Upper lobe of right lung (tissue), 1 donor: ENCODE results near the gene DLST. TPM values are rescaled to one million over a fixed set of nuclear protein-coding genes. Genes with fewer than 3 reads are reported as not detected.

Experiments used
- ATAC-seq: fragments of 200-7000 bp; cut with Tn5 transposase; one replicate; pipeline ENCODE4 v1.9.1; 2020; ENCODE audit warnings: mild to moderate bottlenecking, moderate library complexity
- DNase-seq: peaks from one replicate; pipeline ENCODE4 v3.0.0-alpha.2; 2020
- H3K27ac ChIP-seq: fragments of 200-600 bp; one replicate; pipeline ENCODE4 v1.8.0; 2022
- H3K27me3 ChIP-seq: fragments of 200-600 bp; one replicate; pipeline ENCODE4 v1.8.0; 2022; ENCODE audit warnings: mild to moderate bottlenecking
- H3K36me3 ChIP-seq: fragments of 200-600 bp; one replicate; pipeline ENCODE4 v1.8.0; 2022
- H3K4me1 ChIP-seq: fragments of 200-600 bp; one replicate; pipeline ENCODE4 v1.8.0; 2022
- H3K4me3 ChIP-seq: fragments of 200-600 bp; one replicate; pipeline ENCODE4 v1.8.0; 2022; ENCODE audit warnings: mild to moderate bottlenecking
- H3K9me3 ChIP-seq: fragments of 200-600 bp; one replicate; pipeline ENCODE4 v1.8.0; 2022
- intact Hi-C: fragments of 100-400 bp; cut with DNase I; formaldehyde crosslinking; loops from one replicate; pipeline ENCODE4 v1.11.0; 2022
- total RNA-seq: library from RNA; stranded (reverse); fragmentation: NEBNext Ultra II Directional; extraction: Animal tissue kit (Norgen Biotek cat#: 25700); gene quantifications from one replicate; pipeline ENCODE4 v1.2.1, GENCODE V29; 2021
- TF ChIP-seq, protein P1 (sequence below): fragments of 200-600 bp; IDR thresholded peaks from one replicate; pipeline ENCODE4 v1.8.0; 2022; ENCODE audit warnings: antibody characterized with exemption
- donor health status: DM: no; HTN: yes; CAD: no; lungs with severe emphysema.

DLST gene
- total RNA-seq, 1 donor from 2014 or later = 90.1 TPM

DNA sequence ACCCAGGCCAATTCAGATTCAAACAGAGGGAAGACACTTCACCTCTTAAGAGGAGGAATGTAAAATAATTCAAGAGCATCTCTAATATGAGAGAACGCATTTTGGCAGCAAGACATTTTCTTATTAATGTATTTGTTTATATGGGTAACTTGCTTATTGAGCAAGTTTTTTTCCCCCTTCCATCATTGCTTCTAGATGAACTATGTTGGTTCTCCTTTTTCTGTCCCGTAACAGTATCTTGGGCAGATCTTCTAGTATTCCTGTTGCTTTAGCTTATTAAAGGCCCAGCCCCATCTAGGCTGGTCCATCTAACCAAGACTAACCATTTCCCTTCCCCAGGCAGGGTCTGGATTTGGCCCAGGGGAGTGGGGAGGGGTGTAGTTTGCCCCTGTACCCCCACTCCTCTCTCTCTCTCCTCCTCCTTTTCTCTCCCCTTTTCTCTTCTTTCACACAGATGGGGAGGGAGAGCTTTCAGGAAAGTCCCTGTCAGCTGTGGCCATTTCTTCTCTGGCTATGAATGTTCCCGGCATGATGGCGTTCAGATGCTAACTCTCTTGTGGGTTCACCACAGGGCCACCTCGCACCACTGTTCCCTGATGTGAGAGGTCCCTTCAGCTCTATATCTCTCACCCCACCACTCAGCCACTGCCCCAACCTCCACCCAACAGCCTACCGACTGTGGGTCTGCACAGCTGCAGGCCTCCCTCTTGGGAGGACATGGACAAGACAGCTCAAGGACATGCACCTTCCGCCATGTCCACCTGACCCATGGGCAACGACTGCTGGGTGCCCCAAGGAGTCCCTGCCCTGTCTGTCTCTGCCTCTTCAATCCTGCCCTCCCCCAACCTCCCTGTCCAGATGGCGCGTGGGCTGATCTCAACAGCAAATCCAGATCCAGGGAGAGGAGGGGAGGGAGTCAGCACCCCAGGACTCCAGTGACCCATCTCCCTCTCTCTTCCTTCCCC is 57.1 kb downstream of the DLST start:
- Histone ChIP-seq H3K27me3 (no peaks in the 10 kb centered on the region), H3K4me3 (no peak overlapping the region), H3K4me1 (peaks cover 53% of the 10 kb centered on the region), H3K27ac (peak overlapping the region; percentile 87), H3K36me3 (no peaks in the 10 kb centered on the region), H3K9me3 (no peaks in the 10 kb centered on the region)
- DNase-seq (no peak), ATAC-seq (no peak)
- intact Hi-C loops = no loop called here
- TF ChIP-seq, protein P1, sequence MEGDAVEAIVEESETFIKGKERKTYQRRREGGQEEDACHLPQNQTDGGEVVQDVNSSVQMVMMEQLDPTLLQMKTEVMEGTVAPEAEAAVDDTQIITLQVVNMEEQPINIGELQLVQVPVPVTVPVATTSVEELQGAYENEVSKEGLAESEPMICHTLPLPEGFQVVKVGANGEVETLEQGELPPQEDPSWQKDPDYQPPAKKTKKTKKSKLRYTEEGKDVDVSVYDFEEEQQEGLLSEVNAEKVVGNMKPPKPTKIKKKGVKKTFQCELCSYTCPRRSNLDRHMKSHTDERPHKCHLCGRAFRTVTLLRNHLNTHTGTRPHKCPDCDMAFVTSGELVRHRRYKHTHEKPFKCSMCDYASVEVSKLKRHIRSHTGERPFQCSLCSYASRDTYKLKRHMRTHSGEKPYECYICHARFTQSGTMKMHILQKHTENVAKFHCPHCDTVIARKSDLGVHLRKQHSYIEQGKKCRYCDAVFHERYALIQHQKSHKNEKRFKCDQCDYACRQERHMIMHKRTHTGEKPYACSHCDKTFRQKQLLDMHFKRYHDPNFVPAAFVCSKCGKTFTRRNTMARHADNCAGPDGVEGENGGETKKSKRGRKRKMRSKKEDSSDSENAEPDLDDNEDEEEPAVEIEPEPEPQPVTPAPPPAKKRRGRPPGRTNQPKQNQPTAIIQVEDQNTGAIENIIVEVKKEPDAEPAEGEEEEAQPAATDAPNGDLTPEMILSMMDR = no peak

DNA sequence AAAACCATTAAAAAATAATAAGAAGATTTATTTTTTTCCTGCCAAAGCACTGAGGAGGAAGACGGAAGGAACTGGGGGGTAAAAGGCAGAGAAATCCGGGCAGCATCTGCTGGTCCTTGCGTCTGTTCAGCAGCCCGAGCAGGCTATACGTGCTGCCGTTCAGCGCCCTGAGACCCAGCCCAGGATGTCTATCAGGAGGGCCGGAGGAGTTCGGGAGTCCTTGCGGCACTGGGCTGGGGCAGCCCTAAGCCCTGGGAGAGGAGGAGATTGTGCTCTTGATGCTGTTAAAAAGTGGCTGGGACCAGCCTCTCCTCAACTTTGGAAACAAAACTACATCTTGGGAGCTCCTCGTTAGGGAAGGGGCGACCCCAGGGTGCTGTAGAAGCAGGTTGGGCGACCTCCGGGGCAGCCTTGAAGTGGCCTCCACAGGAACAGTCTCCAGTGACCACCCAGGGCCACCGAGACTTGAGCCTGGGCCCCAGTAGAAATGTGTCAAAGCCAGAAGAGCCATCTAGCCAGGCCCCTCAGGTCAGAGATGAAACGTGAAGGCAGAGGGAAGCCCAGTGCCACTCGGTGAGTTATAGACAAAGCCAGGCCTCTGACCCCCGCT is 59.3 kb downstream of the DLST start:
- peaks cover 42% of the 10 kb centered on the region for H3K4me1 ChIP-seq
- DNase-seq = no peak

DNA sequence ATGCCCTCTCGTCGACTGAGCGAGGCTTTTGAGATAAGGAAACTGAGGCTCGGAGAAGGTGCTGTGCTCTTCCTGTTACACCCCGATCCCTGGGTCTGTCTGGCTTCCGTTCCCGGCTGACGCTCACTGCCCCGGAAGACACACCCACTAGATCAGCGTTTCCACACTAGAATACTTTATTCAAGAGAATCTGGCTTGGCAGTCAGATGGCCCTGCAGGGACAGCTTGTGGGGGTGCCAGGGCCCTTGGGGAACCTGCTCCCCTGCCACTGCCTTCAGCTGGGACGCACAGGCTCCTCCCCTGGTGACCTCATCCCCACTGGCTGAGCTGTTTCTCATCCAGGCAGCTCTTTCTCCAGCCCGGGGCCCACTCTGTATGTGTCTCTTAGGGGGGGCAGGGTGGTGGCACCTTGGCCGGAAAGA is 60.0 kb downstream of the DLST start:
- H3K36me3 ChIP-seq = no peaks in the 10 kb centered on the region
- intact Hi-C loops = loop anchor here (10.0 kb wide), 1 partner anchor 143 kb away; no protein-coding TSS in a partner anchor
- no peak overlapping the region for H3K4me3 ChIP-seq
- no peaks in the 10 kb centered on the region for H3K27me3 ChIP-seq
- H3K4me1 ChIP-seq = peaks cover 42% of the 10 kb centered on the region
- peak; percentile 80 for ATAC-seq
- peak; percentile 86 for DNase-seq
- TF ChIP-seq, protein P1 = no peak
- H3K27ac ChIP-seq = peak overlapping the region; percentile 87
- no peaks in the 10 kb centered on the region for H3K9me3 ChIP-seq

More for the DNA sequence above, 59.3 kb downstream of the DLST start:
- H3K4me3 ChIP-seq = no peak overlapping the region
- no peak for ATAC-seq
- H3K27me3 ChIP-seq = no peaks in the 10 kb centered on the region
- H3K27ac ChIP-seq = peak overlapping the region; percentile 87
- TF ChIP-seq, protein P1 = no peak
- H3K9me3 ChIP-seq = no peaks in the 10 kb centered on the region
- intact Hi-C loops = loop anchor here (10.0 kb wide), 1 partner anchor 144 kb away; no protein-coding TSS in a partner anchor
- no peaks in the 10 kb centered on the region for H3K36me3 ChIP-seq

DNA sequence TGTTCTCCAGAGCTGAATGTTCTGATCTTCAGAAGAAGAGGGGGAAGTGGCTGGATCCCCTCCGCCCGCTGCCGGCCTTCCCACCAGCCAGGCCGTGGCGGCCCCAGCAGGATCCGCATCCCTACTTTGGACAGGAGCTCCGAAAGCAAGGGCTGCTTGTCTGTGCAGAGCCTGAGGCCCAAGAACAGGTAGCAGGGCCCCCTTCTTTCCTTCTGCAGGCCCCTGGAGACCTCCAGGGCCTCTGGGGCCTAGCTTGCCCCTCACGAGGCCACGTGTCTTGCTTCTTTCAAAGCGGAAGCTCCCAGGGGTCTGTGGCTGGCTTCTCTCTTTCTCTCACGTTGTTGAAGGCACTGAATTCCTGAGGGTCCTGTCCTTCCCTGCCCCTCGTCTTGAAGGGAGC is 60.5 kb downstream of the DLST start:
- ATAC-seq (no peak), DNase-seq (no peak)
- intact Hi-C loops = loop anchor here (10.0 kb wide), 1 partner anchor 143 kb away; no protein-coding TSS in a partner anchor
- H3K36me3 ChIP-seq = no peaks in the 10 kb centered on the region
- peak overlapping the region; percentile 87 for H3K27ac ChIP-seq
- H3K9me3 ChIP-seq = no peaks in the 10 kb centered on the region
- H3K4me3 ChIP-seq = no peak overlapping the region
- peaks cover 42% of the 10 kb centered on the region for H3K4me1 ChIP-seq
- no peaks in the 10 kb centered on the region for H3K27me3 ChIP-seq
- TF ChIP-seq, protein P1 = no peak

DNA sequence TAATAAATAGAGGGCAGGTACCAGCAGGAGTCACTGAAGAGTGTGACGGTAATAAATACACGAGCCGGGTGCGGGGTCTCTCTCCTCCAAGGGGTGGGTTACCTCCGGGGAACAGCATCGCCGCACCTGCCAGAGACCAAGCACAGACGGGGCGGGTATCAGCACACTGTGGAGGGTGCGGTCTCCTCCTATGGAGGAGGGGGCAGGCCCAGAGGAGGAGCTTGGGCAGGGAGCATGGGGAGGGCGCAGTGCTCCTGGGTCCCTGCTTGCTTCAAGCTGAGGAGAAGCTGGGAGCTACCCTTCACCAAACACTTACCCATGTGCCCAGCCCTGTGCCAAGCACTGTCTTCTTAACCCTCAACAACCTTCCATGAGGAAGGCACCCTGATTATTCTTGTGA is 60.9 kb downstream of the DLST start:
- DNase-seq (no peak), ATAC-seq (no peak)
- intact Hi-C loops = loop anchor here (10.0 kb wide), 1 partner anchor 142 kb away; no protein-coding TSS in a partner anchor
- TF ChIP-seq, protein P1 = no peak
- no peaks in the 10 kb centered on the region for H3K9me3 ChIP-seq
- H3K4me3 ChIP-seq = no peak overlapping the region
- H3K36me3 ChIP-seq = no peaks in the 10 kb centered on the region
- H3K4me1 ChIP-seq = peaks cover 42% of the 10 kb centered on the region
- peak overlapping the region; percentile 87 for H3K27ac ChIP-seq
- no peaks in the 10 kb centered on the region for H3K27me3 ChIP-seq
